Measurements from ENCODE around the gene GEMIN8.

DNA sequence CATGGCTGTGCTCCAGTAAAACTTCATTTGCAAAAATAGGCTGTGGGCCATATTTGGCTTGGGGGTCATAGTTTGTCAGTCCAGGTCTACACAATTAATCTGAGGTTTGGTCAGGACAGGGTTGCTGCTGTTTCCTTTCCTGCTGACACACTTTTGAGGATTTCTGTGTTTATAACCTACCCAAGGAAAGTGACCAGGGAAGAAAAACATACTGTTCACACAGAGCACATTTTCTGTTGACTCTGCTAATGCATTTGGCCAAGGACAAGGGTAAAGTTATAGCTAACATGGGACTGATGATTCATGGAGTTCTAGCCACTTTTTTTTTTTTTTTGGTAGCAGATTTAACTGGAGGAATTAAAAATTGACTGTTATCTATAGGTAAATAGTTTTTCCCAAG, 43.9 kb upstream of the GEMIN8 start:
- TF ChIP-seq CTCF (IDR thresholded peaks at IDR 0.05; ENCODE audit: low read length) (no peak), EZH2 (IDR thresholded peaks at IDR 0.05; ENCODE audit: borderline replicate concordance, low read length) (no peak)

All from OCI-LY1 (cell line).